Activated CD8-positive, alpha-beta T cell treated with anti-CD3 and anti-CD28 coated beads for 36 hours (primary cell): Measurements from ENCODE around the gene DAP3. TPM values are rescaled to one million over a fixed set of nuclear protein-coding genes. Genes with fewer than 3 reads are reported as not detected.
"Not testable (repeated sequence)": the region's sequence is repeated elsewhere in the genome, so short reads cannot be mapped to it uniquely, and the experiment has no call there.

ENCODE experiments used
- ATAC-seq: fragments of 200-7000 bp; cut with Tn5 transposase; one replicate; pipeline ENCODE4 v1.10.0; 2021; ENCODE audit warnings: mild to moderate bottlenecking, moderate library complexity
- CTCF ChIA-PET: fragments of 350-600 bp; sonication (Branson Sonifier 250); formaldehyde crosslinking; loops from one replicate; lab custom pipeline; 2021; ENCODE audit warnings: antibody characterized with exemption; lab: Charles Lee
- POLR2A ChIA-PET: fragments of 350-600 bp; sonication (Branson Sonifier 250); formaldehyde crosslinking; loops from one replicate; lab custom pipeline; 2021; ENCODE audit warnings: antibody characterized with exemption; lab: Charles Lee
- DNase-seq: peaks from one replicate; pipeline ENCODE4 v3.0.0-alpha.2; 2020
- H3K27ac Mint-ChIP-seq: one replicate; pipeline ENCODE4 v1.8.0; 2021; ENCODE audit warnings: mild to moderate bottlenecking, mixed read lengths
- H3K27me3 Mint-ChIP-seq: one replicate; pipeline ENCODE4 v1.8.0; 2021; ENCODE audit warnings: mixed read lengths
- H3K36me3 Mint-ChIP-seq: one replicate; pipeline ENCODE4 v1.8.0; 2021; ENCODE audit warnings: low read depth, mixed read lengths
- H3K4me1 Mint-ChIP-seq: one replicate; pipeline ENCODE4 v1.8.0; 2021; ENCODE audit warnings: low read depth, mixed read lengths
- H3K4me3 Mint-ChIP-seq: one replicate; pipeline ENCODE4 v1.8.0; 2021; ENCODE audit warnings: mild to moderate bottlenecking, moderate library complexity, mixed read lengths
- H3K9me3 Mint-ChIP-seq: one replicate; pipeline ENCODE4 v1.8.0; 2021; ENCODE audit warnings: mixed read lengths
- CTCF ChIP-seq: fragments of 200-600 bp; IDR thresholded peaks from one replicate; pipeline ENCODE4 v1.8.0; 2022; ENCODE audit warnings: antibody characterized with exemption, mild to moderate bottlenecking
- intact Hi-C: fragments of 100-400 bp; cut with micrococcal nuclease; formaldehyde crosslinking; loops from one replicate; pipeline ENCODE4 v1.10.0; 2022
- total RNA-seq, 2 experiments: library from RNA; stranded (reverse); gene quantifications; one replicate each; pipeline ENCODE4 v1.2.3, GENCODE V29; 2021

Gene DAP3
- total RNA-seq, result 100 to 1,000 TPM; 160 to 173 TPM

GRCh38 chr1:155689081-155689607, at the start of gene DAP3:
DAP3 (plus strand) TSS chr1:155689091; CDS start chr1:155709780, 20,689 bp downstream.
- H3K27ac Mint-ChIP-seq, result peak within 1 kb of the TSS; percentile 98
- ATAC-seq, intact Hi-C loops, DNase-seq, H3K27me3 Mint-ChIP-seq, H3K9me3 Mint-ChIP-seq, CTCF ChIA-PET: not testable (repeated sequence)
- H3K4me1 Mint-ChIP-seq, result peaks cover 60% of the 10 kb centered on the region
- POLR2A ChIA-PET, result interaction anchor here (1.7 kb wide), 1 partner anchor 9 kb away, joined by 5 read pairs; no protein-coding TSS in a partner anchor
- peaks cover 59% of the 10 kb centered on the region for H3K36me3 Mint-ChIP-seq
- peak within 1 kb of the TSS; percentile 98 for H3K4me3 Mint-ChIP-seq

- ChIA-PET CTCF (interaction anchor here (1.3 kb wide), 1 partner anchor 44 kb away, joined by 5 read pairs; no protein-coding TSS in a partner anchor), POLR2A (interaction anchor here (0.6 kb wide), 1 partner anchor 40 kb away, joined by 3 read pairs; no protein-coding TSS in a partner anchor)
- Mint-ChIP-seq H3K36me3 (peaks cover 13% of the 10 kb centered on the region), H3K27me3 (no peaks in the 10 kb centered on the region), H3K9me3 (peaks cover 24% of the 10 kb centered on the region), H3K4me3 (no peak overlapping the region), H3K27ac (no peak overlapping the region), H3K4me1 (peaks cover 17% of the 10 kb centered on the region)
- TF ChIP-seq CTCF, result no peak
- ATAC-seq (no peak), DNase-seq (no peak)
- intact Hi-C loops, result no loop called here
Observed at GRCh38 chr1:155640367-155640766, 48.5 kb upstream of the DAP3 start.

GRCh38 chr1:155642559-155643180, 46.2 kb upstream of the DAP3 start:
- intact Hi-C loops, DNase-seq, H3K36me3 Mint-ChIP-seq, POLR2A ChIA-PET, H3K4me3 Mint-ChIP-seq, H3K4me1 Mint-ChIP-seq, H3K27me3 Mint-ChIP-seq, ATAC-seq, H3K27ac Mint-ChIP-seq, CTCF ChIA-PET: not testable (repeated sequence)
- peaks cover 24% of the 10 kb centered on the region for H3K9me3 Mint-ChIP-seq

- H3K4me1 Mint-ChIP-seq, result no peaks in the 10 kb centered on the region
- H3K4me3 Mint-ChIP-seq, result no peak overlapping the region
- ChIA-PET CTCF (no interaction called here), POLR2A (no interaction called here)
- no peak overlapping the region for H3K27ac Mint-ChIP-seq
- DNase-seq (no peak), ATAC-seq (no peak)
- H3K27me3 Mint-ChIP-seq, result no peaks in the 10 kb centered on the region
- intact Hi-C loops, result no loop called here
- no peak for TF ChIP-seq CTCF
- peaks cover 24% of the 10 kb centered on the region for H3K9me3 Mint-ChIP-seq
- peaks cover 10% of the 10 kb centered on the region for H3K36me3 Mint-ChIP-seq
Observed at GRCh38 chr1:155643230-155643629, 45.7 kb upstream of the DAP3 start.

- ATAC-seq (no peak), DNase-seq (no peak)
- TF ChIP-seq CTCF, result no peak
- Mint-ChIP-seq H3K36me3 (peaks cover 10% of the 10 kb centered on the region), H3K4me1 (no peaks in the 10 kb centered on the region), H3K4me3 (no peak overlapping the region), H3K9me3 (peaks cover 24% of the 10 kb centered on the region), H3K27ac (no peak overlapping the region), H3K27me3 (peaks cover 1% of the 10 kb centered on the region)
- ChIA-PET CTCF (no interaction called here), POLR2A (no interaction called here)
- intact Hi-C loops, result no loop called here
Observed at GRCh38 chr1:155645034-155645598, 43.8 kb upstream of the DAP3 start.

- TF ChIP-seq CTCF, result no peak
- CTCF ChIA-PET, result no interaction called here
- POLR2A ChIA-PET, result no interaction called here
- no peak overlapping the region for H3K4me3 Mint-ChIP-seq
- peaks cover 2% of the 10 kb centered on the region for H3K27me3 Mint-ChIP-seq
- H3K27ac Mint-ChIP-seq, result no peak overlapping the region
- H3K9me3 Mint-ChIP-seq, result peaks cover 24% of the 10 kb centered on the region
- ATAC-seq (no peak), DNase-seq (no peak)
- peaks cover 10% of the 10 kb centered on the region for H3K36me3 Mint-ChIP-seq
- H3K4me1 Mint-ChIP-seq, result no peaks in the 10 kb centered on the region
- intact Hi-C loops, result no loop called here
Observed at GRCh38 chr1:155645648-155646047, 43.2 kb upstream of the DAP3 start.
